Skin epidermis (tissue), 12 donors: ENCODE results near the gene WNK2.

ENCODE experiments used
- H3K27ac ChIP-seq, 21 experiments: fragments of 200-600 bp; sonication (generic) in 11 of 21; one replicate each; pipeline ENCODE4 v1.5.0; 2020; ENCODE audit warnings: mild to moderate bottlenecking in 3 of 21, inconsistent platforms in 2 of 21, moderate library complexity in 2 of 21
- H3K4me3 ChIP-seq, 7 experiments: fragments of 200-600 bp; sonication (generic) in 2 of 7; one replicate each; pipeline ENCODE4 v1.5.0; 2020; ENCODE audit warnings: inconsistent platforms in 2 of 7, mild to moderate bottlenecking in 2 of 7, moderate library complexity in 1 of 7

WNK2 gene

GRCh38 chr9:93259490-93260262, 75.7 kb downstream of the WNK2 start:
- Histone ChIP-seq H3K27ac (no peak overlapping the region), H3K4me3 (no peak overlapping the region)

DNA sequence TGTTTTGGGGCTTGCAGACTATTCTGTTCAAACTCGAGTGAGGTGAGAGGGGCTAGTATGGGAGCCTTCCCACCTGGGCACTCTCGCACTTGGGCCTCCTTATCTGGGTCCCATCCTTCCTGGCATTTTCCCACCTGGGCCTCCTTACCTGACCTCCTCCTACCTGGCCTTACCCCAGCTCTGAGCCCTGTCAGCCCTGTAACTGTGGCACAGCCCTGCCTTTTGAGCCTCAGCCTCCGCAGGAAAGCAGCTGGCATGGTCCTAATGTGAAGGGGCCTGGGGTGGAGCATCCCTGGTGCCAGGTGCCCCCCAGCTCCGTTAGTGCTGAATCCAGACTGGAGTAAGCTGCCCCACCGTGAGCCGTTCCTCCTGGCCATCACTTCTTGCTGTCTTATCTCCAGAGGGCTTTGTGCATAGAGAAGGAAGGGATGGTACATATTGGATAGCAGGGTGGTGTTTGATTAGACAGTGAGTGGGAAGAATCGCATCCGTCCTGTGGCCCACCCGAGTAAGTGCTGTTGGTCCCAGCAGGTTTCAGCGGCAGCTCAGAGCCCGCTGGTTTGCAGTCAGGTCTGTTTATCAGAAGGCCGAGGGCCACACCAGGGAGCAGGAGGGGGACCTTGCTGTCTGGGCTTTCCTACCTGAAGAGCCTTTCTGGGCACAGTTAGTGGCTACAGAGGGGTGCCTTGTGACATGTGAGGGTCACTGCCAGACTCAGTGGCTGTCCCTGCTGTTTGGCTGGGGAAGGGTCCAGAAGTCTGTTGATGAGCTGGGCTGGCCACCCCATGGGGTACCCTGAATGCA, 76.5 kb downstream of the WNK2 start:
- no peak overlapping the region for H3K27ac ChIP-seq
- no peak overlapping the region for H3K4me3 ChIP-seq

GRCh38 chr9:93261281-93261680, 77.3 kb downstream of the WNK2 start:
- Histone ChIP-seq H3K4me3 (no peak overlapping the region), H3K27ac (no peak overlapping the region)

GRCh38 chr9:93261735-93262523, 78.0 kb downstream of the WNK2 start:
- Histone ChIP-seq H3K4me3 (no peak overlapping the region), H3K27ac (no peak overlapping the region)

DNA sequence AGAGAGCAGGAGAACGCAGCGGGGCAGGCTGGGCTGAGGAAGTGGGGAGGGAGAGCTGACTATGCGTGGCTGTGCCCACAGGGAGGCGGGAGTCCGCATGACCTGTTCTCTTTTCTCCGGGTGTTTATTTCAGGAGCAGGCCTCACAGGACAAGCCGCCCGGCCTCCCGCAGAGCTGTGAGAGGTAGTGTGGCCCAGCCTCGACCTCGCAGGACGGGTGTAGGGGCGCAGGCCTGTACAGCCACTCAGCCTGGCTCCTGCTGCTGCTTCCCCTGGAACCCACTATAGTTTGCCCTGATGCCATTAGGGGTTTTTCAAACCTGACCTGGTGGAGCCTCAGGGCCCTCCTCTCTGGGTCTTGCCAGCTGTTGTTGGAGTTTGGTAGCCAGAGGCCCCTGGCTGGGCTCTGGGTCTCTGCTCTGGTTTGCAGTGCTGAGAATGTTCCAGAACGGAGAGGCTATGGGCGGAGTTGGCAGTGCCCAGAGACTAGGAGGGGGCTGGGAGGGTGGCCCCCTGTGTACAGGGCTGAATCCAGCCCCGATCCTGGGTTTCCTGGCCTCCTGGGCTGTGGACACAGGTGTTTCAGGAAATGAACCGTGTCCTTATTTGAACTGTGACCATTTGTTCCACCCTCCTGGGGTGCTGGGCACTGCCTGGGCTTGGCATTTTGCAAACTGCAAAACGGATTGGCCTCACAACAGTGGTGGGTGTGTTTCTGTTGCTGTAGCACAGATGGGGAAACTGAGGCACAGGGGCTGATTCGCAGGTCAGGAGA, 78.8 kb downstream of the WNK2 start:
- H3K27ac ChIP-seq, result no peak overlapping the region
- H3K4me3 ChIP-seq, result no peak overlapping the region

- no peak overlapping the region for H3K27ac ChIP-seq
- H3K4me3 ChIP-seq, result no peak overlapping the region
Measured at GRCh38 chr9:93263334-93264229, 79.6 kb downstream of the WNK2 start.

GRCh38 chr9:93264338-93265125, 80.6 kb downstream of the WNK2 start:
- no peak overlapping the region for H3K27ac ChIP-seq
- no peak overlapping the region for H3K4me3 ChIP-seq

- Histone ChIP-seq H3K4me3 (no peak overlapping the region), H3K27ac (no peak overlapping the region)
Measured at GRCh38 chr9:93265301-93265971, 81.5 kb downstream of the WNK2 start.

- no peak overlapping the region for H3K4me3 ChIP-seq
- no peak overlapping the region for H3K27ac ChIP-seq
Measured at GRCh38 chr9:93265972-93266371, 82.0 kb downstream of the WNK2 start.

- no peak overlapping the region for H3K27ac ChIP-seq
- no peak overlapping the region for H3K4me3 ChIP-seq
Measured at GRCh38 chr9:93266521-93267001, 82.6 kb downstream of the WNK2 start.

- Histone ChIP-seq H3K4me3 (no peak overlapping the region), H3K27ac (no peak overlapping the region)
Measured at GRCh38 chr9:93267091-93267541, 83.2 kb downstream of the WNK2 start.

DNA sequence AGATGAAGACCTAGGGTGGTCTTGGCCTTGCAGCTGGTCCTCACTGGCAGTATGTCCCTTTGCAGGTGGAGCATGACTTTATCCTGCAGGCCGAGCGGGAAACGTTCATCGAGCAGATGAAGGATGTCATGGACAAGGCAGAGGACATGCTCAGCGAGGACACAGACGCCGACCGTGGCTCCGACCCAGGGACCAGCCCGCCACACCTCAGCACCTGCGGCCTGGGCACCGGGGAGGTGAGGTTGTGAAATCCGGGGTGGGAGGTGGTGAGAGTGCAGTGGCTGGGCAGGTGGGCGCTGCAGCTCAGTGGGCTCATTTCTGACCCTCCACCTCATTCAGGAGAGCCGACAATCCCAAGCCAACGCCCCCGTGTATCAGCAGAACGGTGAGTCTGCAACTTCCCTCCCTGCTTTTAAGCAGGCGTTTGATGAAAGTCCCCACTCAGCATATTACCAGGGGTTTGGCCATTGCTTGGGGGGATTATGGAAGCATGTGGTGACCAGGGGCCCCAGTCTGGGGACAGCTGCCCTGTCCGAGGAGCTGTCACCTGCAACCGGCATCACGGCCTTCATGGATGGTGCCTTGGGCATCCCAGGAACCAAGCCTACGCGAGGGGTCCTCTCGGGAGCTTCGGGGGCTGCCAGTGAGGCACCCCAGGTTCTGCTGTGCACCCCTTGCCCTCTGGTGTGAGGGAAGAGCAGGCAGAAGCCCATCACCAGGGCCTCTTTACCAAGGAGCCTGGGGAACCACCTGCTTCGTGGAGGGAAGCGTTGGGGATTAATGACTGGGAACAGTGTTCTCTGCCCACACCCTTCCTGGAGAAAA, 84.0 kb downstream of the WNK2 start:
- Histone ChIP-seq H3K27ac (no peak overlapping the region), H3K4me3 (no peak overlapping the region)

- H3K4me3 ChIP-seq, result no peak overlapping the region
Measured at GRCh38 chr9:93268551-93269314, 84.8 kb downstream of the WNK2 start.

GRCh38 chr9:93270976-93271375, 87.0 kb downstream of the WNK2 start:
- Histone ChIP-seq H3K4me3 (no peak overlapping the region), H3K27ac (no peak overlapping the region)

More at GRCh38 chr9:93268551-93269314, 84.8 kb downstream of the WNK2 start:
- no peak overlapping the region for H3K27ac ChIP-seq

DNA sequence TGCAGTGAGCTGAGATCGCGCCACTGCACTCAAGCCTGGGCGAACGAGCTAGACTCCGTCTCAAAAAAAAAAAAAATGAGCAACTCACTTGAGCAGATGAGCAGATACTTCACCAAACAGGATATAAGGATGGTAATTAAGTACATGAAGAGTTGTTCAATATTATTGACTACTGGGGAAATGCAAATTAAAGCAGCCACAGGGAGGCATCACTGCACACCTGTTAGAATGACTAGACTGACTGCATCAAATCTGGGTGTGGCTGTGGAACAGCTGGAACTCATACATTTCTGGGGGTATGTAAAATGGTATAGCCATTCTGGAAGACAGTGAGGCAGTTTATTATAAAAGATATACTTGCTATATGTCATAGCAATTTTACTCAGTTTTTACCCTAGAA, 93.0 kb downstream of the WNK2 start:
- H3K4me3 ChIP-seq, result no peak overlapping the region
- H3K27ac ChIP-seq, result no peak overlapping the region

GRCh38 chr9:93278144-93278543, 94.2 kb downstream of the WNK2 start:
- no peak overlapping the region for H3K4me3 ChIP-seq
- H3K27ac ChIP-seq, result no peak overlapping the region
